Endothelial cell of umbilical vein (primary cell): ENCODE measurements around the gene JCHAIN. TPM values are rescaled to one million over a fixed set of nuclear protein-coding genes. Genes with fewer than 3 reads are reported as not detected.

Source experiments
- BruUV-seq: library from RNA; stranded (reverse); fragments of 400-500 nt; replicated peaks from 2 replicates; lab custom pipeline; 2021; lab: Mats Ljungman, UMichigan
- CTCF ChIA-PET: fragments of 300-600, 350-600 bp; sonication (Branson Sonifier 250); formaldehyde crosslinking; loops from one replicate; lab custom pipeline; 2021; ENCODE audit warnings: antibody characterized with exemption, inconsistent platforms; lab: Charles Lee
- POLR2A ChIA-PET: fragments of 300-600, 350-600 bp; sonication (Branson Sonifier 250); formaldehyde crosslinking; loops from one replicate; lab custom pipeline; 2021; ENCODE audit warnings: antibody characterized with exemption, inconsistent platforms; lab: Charles Lee
- DNase-seq: peaks from one replicate; pipeline ENCODE4 v3.0.0-alpha.2; 2011; ENCODE audit warnings: low read depth, low spot score
- FAIRE-seq: peaks from 2 replicates; lab custom pipeline; 2011; peaks lifted over from hg19 to GRCh38; lab: Jason Lieb, UNC
- H2AFZ ChIP-seq: 2 replicates; pipeline ENCODE4 v1.6.0; 2012; ENCODE audit warnings: low read depth, low read length, control low read depth, inconsistent platforms
- H3K27ac ChIP-seq: 2 replicates; pipeline ENCODE4 v1.5.1; 2011; ENCODE audit warnings: low read depth, mild to moderate bottlenecking, control low read depth, low read length, moderate library complexity; ENCODE audit not compliant: insufficient read depth
- H3K27me3 ChIP-seq, 2 experiments: 2 replicates each; pipeline versions ENCODE4 v1.6.0 to v1.6.1; 2011; ENCODE audit warnings: low read length in 2 of 2, mixed read lengths in 1 of 2; ENCODE audit not compliant: control insufficient read depth in 2 of 2, insufficient read depth in 2 of 2
- H3K36me3 ChIP-seq, 2 experiments: 2 replicates in 1 of 2; 3 replicates in 1 of 2; pipeline ENCODE4 v1.5.1; 2011; ENCODE audit warnings: low read length in 2 of 2, mild to moderate bottlenecking in 1 of 2, moderate library complexity in 1 of 2; ENCODE audit not compliant: control insufficient read depth in 2 of 2, insufficient read depth in 2 of 2; ENCODE audit errors: extremely low read depth in 1 of 2
- H3K4me1 ChIP-seq: 3 replicates; pipeline ENCODE4 v1.5.1; 2011; ENCODE audit warnings: mild to moderate bottlenecking, low read length; ENCODE audit not compliant: control insufficient read depth, insufficient read depth; ENCODE audit errors: extremely low read depth
- H3K4me2 ChIP-seq: 2 replicates; pipeline ENCODE4 v1.6.1; 2011; ENCODE audit warnings: low read length, control low read depth, mixed read lengths; ENCODE audit not compliant: insufficient read depth
- H3K4me3 ChIP-seq, 3 experiments: fragments of 200-600 bp in 1 of 3; sonication (generic), shearing (Covaris generic) in 1 of 3; replicated peaks in 1 of 3; 2 replicates each; pipeline ENCODE4 v1.5.1; 2011 to 2016; ENCODE audit warnings: control low read depth in 3 of 3, low read length in 3 of 3, mild to moderate bottlenecking in 2 of 3, inconsistent platforms in 1 of 3, low read depth in 1 of 3, moderate library complexity in 1 of 3; ENCODE audit not compliant: insufficient read depth in 1 of 3
- H3K79me2 ChIP-seq: 2 replicates; pipeline ENCODE4 v1.6.0; 2012; ENCODE audit warnings: low read length, inconsistent platforms; ENCODE audit not compliant: control insufficient read depth, insufficient read depth
- H3K9ac ChIP-seq: replicated peaks from 2 replicates; pipeline ENCODE3; 2011; ENCODE audit warnings: low read length, control low read depth; ENCODE audit not compliant: insufficient read depth; ENCODE audit errors: extremely low read depth
- H3K9me1 ChIP-seq: replicated peaks from 3 replicates; pipeline ENCODE4 v1.6.0; 2011; ENCODE audit warnings: mild to moderate bottlenecking, low read length; ENCODE audit not compliant: control insufficient read depth, insufficient read depth; ENCODE audit errors: extremely low read depth
- H3K9me3 ChIP-seq: replicated peaks from 2 replicates; pipeline ENCODE4 v1.5.1; 2012; ENCODE audit warnings: low read length, inconsistent platforms; ENCODE audit not compliant: control insufficient read depth, insufficient read depth
- H4K20me1 ChIP-seq: replicated peaks from 2 replicates; pipeline ENCODE3; 2011; ENCODE audit warnings: mild to moderate bottlenecking, low read length; ENCODE audit not compliant: control insufficient read depth, insufficient read depth; ENCODE audit errors: extremely low read depth
- CTCF ChIP-seq, 2 donors: IDR thresholded peaks; 1 replicate in 1 of 2; 2 replicates in 1 of 2; pipeline ENCODE4 v1.5.1; 2011; ENCODE audit warnings: low read length in 2 of 2, mild to moderate bottlenecking in 2 of 2, moderate library complexity in 2 of 2, control low read depth in 1 of 2, inconsistent platforms in 1 of 2, low read depth in 1 of 2; ENCODE audit not compliant: insufficient read depth in 1 of 2; ENCODE audit errors: extremely low read depth in 1 of 2
- EZH2 ChIP-seq: IDR thresholded peaks from 2 replicates; pipeline ENCODE4 v1.6.1; 2012; ENCODE audit warnings: borderline replicate concordance, low read depth, mild to moderate bottlenecking, moderate library complexity, low read length, inconsistent platforms; ENCODE audit not compliant: severe bottlenecking
- FOS ChIP-seq: IDR thresholded peaks from 2 replicates; pipeline ENCODE4 v1.6.1; 2011; ENCODE audit warnings: mild to moderate bottlenecking, low read length, moderate library complexity, borderline replicate concordance; ENCODE audit not compliant: insufficient read depth
- GATA2 ChIP-seq: IDR thresholded peaks from 2 replicates; pipeline ENCODE4 v1.7.0; 2011; ENCODE audit warnings: low read depth, mild to moderate bottlenecking, moderate library complexity, mixed read lengths, low read length; ENCODE audit not compliant: insufficient read length, insufficient read depth
- JUN ChIP-seq: IDR thresholded peaks from 2 replicates; pipeline ENCODE4 v1.6.1; 2011; ENCODE audit warnings: borderline replicate concordance, low read depth; ENCODE audit not compliant: insufficient read length, insufficient read depth
- MAX ChIP-seq: IDR thresholded peaks from 2 replicates; pipeline ENCODE4 v1.6.1; 2011; ENCODE audit not compliant: insufficient read depth, insufficient read length
- MYC ChIP-seq: IDR thresholded peaks from one replicate; pipeline ENCODE4 v1.6.1; 2011; ENCODE audit warnings: mild to moderate bottlenecking, low read depth, low read length
- POLR2A ChIP-seq: IDR thresholded peaks from 2 replicates; pipeline ENCODE4 v1.6.1; 2012; ENCODE audit warnings: low read depth, mild to moderate bottlenecking, control low read depth, low read length
- POLR2AphosphoS5 ChIP-seq: IDR thresholded peaks from 2 replicates; pipeline ENCODE4 v1.6.1; 2012; ENCODE audit warnings: low read depth, mild to moderate bottlenecking, control low read depth, low read length, moderate library complexity; ENCODE audit not compliant: insufficient read depth
- dilution Hi-C: fragments of 300-500 bp; cut with MboI; formaldehyde crosslinking; loops from one replicate; pipeline ENCODE4 v1.15.0; 2019; ENCODE audit warnings: low sequenced_read_pairs; ENCODE audit not compliant: extremely low pct_ligation_motif_present
- intact Hi-C: fragments of 100-400 bp; cut with micrococcal nuclease; formaldehyde crosslinking; loops from one replicate; pipeline ENCODE4 v1.10.0; 2022
- polyA plus RNA-seq, 4 experiments: library from polyadenylated mRNA; depleted of rRNA in 3 of 4; stranded (reverse) in 3 of 4; unstranded in 1 of 4; fragments of >200 nt; gene quantifications; 2 replicates each; pipeline versions ENCODE4 v1.2.1 to v1.2.3, GENCODE V29; 2011 to 2012; ENCODE audit warnings: missing spikeins in 1 of 4
- total RNA-seq: library from RNA; stranded (reverse); gene quantifications from 2 replicates; pipeline ENCODE4 v1.2.3, GENCODE V29; 2021

The JCHAIN gene
- total and polyA plus RNA-seq, 2 donors (not counting 3 experiments of a cell fraction or from before 2014, with no cell fraction given) = not detected

- Histone ChIP-seq H3K9me3 (no peaks in the 10 kb centered on the region), H3K4me2 (no peak overlapping the region), H3K27ac (no peak overlapping the region), H3K4me1 (no peaks in the 10 kb centered on the region), H4K20me1 (no peaks in the 10 kb centered on the region), H3K9ac (no peak overlapping the region), H3K9me1 (no peaks in the 10 kb centered on the region), H2AFZ (no peak overlapping the region), H3K36me3 (no peaks in the 10 kb centered on the region), H3K4me3 (no peak overlapping the region), H3K27me3 (peaks cover 0 to 2% of the 10 kb centered on the region in 2 experiments), H3K79me2 (no peaks in the 10 kb centered on the region)
- FAIRE-seq (no peak), DNase-seq (no peak)
- POLR2A ChIA-PET = no interaction called here
- CTCF ChIA-PET = interaction anchor here (1.1 to 1.4 kb wide), 2 partner anchors 25 to 331 kb away, joined by 5 to 6 read pairs; no protein-coding TSS in a partner anchor
- intact Hi-C loops (no loop called here), dilution Hi-C loops (no loop called here)
- no TSS peak for BruUV-seq
- TF ChIP-seq EZH2 (no peak), CTCF (IDR thresholded peaks at IDR 0.05; ENCODE audit: extremely low read depth in 1 of 2, insufficient read depth in 1 of 2, low read depth in 1 of 2, low read length in 2 of 2) (no peak), MAX (no peak), POLR2AphosphoS5 (no peak), FOS (no peak), JUN (no peak), GATA2 (no peak), MYC (no peak), POLR2A (no peak)
Observed at GRCh38 chr4:70678383-70678999, 12.2 kb upstream of the JCHAIN start.
